Mammary microvascular endothelial cell (primary cell): ENCODE data around the gene KCNIP2. TPM values are rescaled to one million over a fixed set of nuclear protein-coding genes. Genes with fewer than 3 reads are reported as not detected.

Source experiments
- total RNA-seq: library from RNA; depleted of rRNA; stranded (reverse); fragments of >200 nt; gene quantifications from 2 replicates; pipeline ENCODE4 v1.2.3, GENCODE V29; 2015

The KCNIP2 gene
- total RNA-seq = not detected in 2 replicates

DNA sequence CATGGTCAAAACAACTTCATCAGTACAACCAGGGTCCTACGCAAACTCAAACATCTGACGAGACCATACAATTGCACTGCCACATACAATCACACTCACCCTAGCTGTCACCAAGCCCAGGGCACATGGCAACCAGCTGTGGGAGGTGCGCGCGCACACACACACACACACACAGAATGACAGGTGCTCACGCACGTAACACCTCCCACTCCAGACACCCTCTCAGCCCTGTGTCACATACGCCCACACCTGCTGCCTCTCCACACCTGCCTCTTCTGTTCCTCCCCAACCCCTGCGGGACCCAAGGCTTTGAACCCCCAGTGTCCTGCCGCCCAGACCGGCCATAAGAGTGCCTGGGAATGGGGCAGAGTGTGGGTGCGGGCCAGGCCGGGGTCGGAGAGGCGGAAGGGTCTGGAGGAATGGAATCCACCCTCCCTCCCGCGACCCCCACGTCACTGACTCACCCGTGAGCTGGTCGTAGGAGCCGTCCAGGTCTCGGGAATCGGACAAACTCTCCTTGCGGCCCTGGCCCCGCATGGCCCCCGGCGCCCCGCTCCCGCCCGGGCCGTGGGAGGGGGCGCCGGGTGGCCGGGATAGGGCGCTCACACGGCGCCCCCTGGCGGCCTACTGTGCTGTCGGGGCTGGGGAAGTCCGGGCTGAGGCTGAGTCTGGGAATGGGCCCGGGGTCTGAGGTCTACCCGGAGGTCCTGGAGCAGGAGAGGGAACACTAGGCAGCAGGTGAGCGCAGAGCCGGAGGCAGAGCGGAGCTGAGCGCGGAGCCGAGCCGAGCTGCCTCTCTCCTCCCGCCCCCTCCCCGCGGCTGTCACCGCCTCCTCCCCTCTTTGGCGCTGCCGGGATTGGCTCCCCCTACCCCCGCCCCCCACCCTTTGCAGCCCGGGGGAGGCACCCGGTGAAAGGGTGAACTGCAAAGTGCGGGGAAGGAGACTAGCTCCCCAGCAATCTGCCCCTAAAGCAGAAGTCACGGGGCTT lies at the start of gene KCNIP2:
TSS of gene KCNIP2 (minus strand) at position 769 of the 990 bp plus-strand sequence. CDS start at position 537, 232 bp downstream.

DNA sequence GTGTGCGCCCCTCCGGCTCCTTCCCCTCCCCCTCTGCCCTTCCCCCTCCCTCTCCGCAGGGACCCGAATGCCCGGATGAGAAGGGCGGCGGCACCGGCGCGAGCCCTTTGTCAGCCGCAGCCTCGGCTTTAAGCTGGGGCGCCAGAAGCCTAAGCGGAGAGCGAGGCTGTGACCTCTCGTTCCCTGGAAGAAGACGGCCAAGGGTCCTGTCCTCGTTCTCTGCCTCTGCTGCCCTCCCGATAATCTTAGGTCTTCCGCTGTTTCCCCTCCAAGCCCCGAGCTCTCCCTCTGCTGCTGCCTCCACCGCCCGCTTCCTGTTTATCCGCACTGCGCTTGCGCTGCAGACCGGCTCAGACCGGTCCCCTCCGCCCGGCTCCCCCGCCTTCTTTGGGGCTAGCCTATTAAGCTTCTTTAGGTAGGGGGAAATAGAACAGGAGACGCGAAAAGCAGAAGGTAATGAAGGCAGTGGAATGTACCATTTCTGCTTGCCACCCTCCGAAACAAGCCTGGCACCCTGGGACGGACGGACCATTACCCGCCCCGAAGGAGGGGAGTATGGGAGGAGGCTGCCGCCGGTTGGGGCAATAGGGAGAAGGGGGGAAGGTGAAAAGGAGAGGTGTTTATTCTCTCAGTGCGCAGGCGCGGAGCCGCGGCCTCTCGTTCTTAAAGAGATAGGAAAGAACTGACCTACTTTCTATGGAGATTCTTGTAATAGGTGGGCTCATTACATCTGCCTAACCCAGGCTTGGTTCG lies 25.3 kb downstream of the KCNIP2 start, which contains the start of gene OGA:
TSS of gene OGA (minus strand) at position 326 of the 753 bp plus-strand sequence. CDS start 422 bp downstream, outside the sequence.

GRCh38 chr10:101782811-101783735 lies 60.5 kb downstream of the KCNIP2 start, which contains the start of gene NPM3:
Gene NPM3 (minus strand): TSS chr10:101783446. CDS start chr10:101783390, 56 bp downstream.

Other genes with a start within 250 kb of the KCNIP2 start
- 9.6 and 12.0 TPM in 2 replicates for gene FBXW4, start 148.6 kb downstream of the KCNIP2 start, total RNA-seq
- not detected in 2 replicates for gene FGF8, start 67.7 kb downstream of the KCNIP2 start, total RNA-seq
- 133 and 157 TPM in 2 replicates for gene NPM3, start 60.4 kb downstream of the KCNIP2 start, total RNA-seq
- 43.6 and 44.2 TPM in 2 replicates for gene OGA, start 25.4 kb downstream of the KCNIP2 start, total RNA-seq
- 6.1 and 6.4 TPM in 2 replicates for gene ARMH3, start 212.4 kb upstream of the KCNIP2 start, total RNA-seq
- 36.1 and 41.8 TPM in 2 replicates for gene HPS6, start 221.5 kb upstream of the KCNIP2 start, total RNA-seq